Smooth muscle cell (in vitro differentiated cells): ENCODE measurements around the gene SMIM10L2A. TPM values are rescaled to one million over a fixed set of nuclear protein-coding genes. Genes with fewer than 3 reads are reported as not detected.

Experiments
- DNase-seq: peaks from one replicate; lab custom pipeline; 2025; ENCODE audit not compliant: unreplicated experiment; lab: John Stamatoyannopoulos, UW
- H2AFZ ChIP-seq: fragments of 200-600 bp; sonication (generic); 2 replicates; pipeline ENCODE4 v1.6.0; 2016; ENCODE audit warnings: antibody characterized with exemption, low read depth, mild to moderate bottlenecking
- H3F3A ChIP-seq: fragments of 200-600 bp; sonication (generic); 2 replicates; pipeline ENCODE4 v1.6.0; 2017; ENCODE audit warnings: antibody characterized with exemption, low read depth
- H3K27ac ChIP-seq: fragments of 200-600 bp; sonication (generic); 2 replicates; pipeline ENCODE4 v1.5.1; 2016; ENCODE audit warnings: low read depth, mild to moderate bottlenecking
- H3K27me3 ChIP-seq: fragments of 200-600 bp; sonication (generic); 2 replicates; pipeline ENCODE4 v1.6.1; 2016; ENCODE audit warnings: low read depth, mild to moderate bottlenecking
- H3K36me3 ChIP-seq: fragments of 200-600 bp; sonication (generic); 2 replicates; pipeline ENCODE4 v1.5.1; 2016; ENCODE audit warnings: low read depth
- H3K4me1 ChIP-seq: fragments of 200-600 bp; sonication (generic); 2 replicates; pipeline ENCODE4 v1.5.1; 2016; ENCODE audit warnings: low read depth
- H3K4me2 ChIP-seq: fragments of 200-600 bp; sonication (generic); 2 replicates; pipeline ENCODE4 v1.6.0; 2016; ENCODE audit warnings: mild to moderate bottlenecking
- H3K4me3 ChIP-seq: fragments of 200-600 bp; sonication (generic); 2 replicates; pipeline ENCODE4 v1.5.1; 2016; ENCODE audit warnings: mild to moderate bottlenecking
- H3K79me2 ChIP-seq: fragments of 200-600 bp; sonication (generic); 2 replicates; pipeline ENCODE4 v1.6.0; 2016; ENCODE audit warnings: low read depth, mild to moderate bottlenecking
- H3K9ac ChIP-seq: fragments of 200-600 bp; sonication (generic); 2 replicates; pipeline ENCODE4 v1.6.0; 2016; ENCODE audit warnings: low read depth
- H3K9me3 ChIP-seq: fragments of 200-600 bp; sonication (generic); replicated peaks from 2 replicates; pipeline ENCODE4 v1.5.1; 2016; ENCODE audit warnings: low read depth
- H4K20me1 ChIP-seq: fragments of 200-600 bp; sonication (generic); 2 replicates; pipeline ENCODE4 v1.6.0; 2016; ENCODE audit warnings: low read depth
- WGBS: methylation state at CpG from one replicate; pipeline ENCODE4 v1.1.7; 2016; ENCODE audit warnings: low lambda C conversion rate; 5-methylcytosine and 5-hydroxymethylcytosine counted together
- polyA plus RNA-seq: library from polyadenylated mRNA; unstranded; fragments of >200 nt; fragmentation: Nextera tagmentation; extraction: Ambion mirVana; gene quantifications from 2 replicates; pipeline ENCODE4 v1.2.1, GENCODE V29; 2016
- total RNA-seq: library from RNA; depleted of rRNA; stranded (reverse); fragments of >200 nt; gene quantifications from 2 replicates; pipeline ENCODE4 v1.2.3, GENCODE V29; 2014
- TF ChIP-seq, protein P1 (sequence below): fragments of 200-600 bp; sonication (generic); IDR thresholded peaks from 2 replicates; pipeline ENCODE4 v1.5.1; 2017; ENCODE audit warnings: borderline replicate concordance, mild to moderate bottlenecking, antibody characterized with exemption; ENCODE audit not compliant: insufficient read depth, poor library complexity, severe bottlenecking

The SMIM10L2A gene
- total and polyA plus RNA-seq, 2 experiments from 2014 or later = 0.45 to 1.6 TPM

DNA sequence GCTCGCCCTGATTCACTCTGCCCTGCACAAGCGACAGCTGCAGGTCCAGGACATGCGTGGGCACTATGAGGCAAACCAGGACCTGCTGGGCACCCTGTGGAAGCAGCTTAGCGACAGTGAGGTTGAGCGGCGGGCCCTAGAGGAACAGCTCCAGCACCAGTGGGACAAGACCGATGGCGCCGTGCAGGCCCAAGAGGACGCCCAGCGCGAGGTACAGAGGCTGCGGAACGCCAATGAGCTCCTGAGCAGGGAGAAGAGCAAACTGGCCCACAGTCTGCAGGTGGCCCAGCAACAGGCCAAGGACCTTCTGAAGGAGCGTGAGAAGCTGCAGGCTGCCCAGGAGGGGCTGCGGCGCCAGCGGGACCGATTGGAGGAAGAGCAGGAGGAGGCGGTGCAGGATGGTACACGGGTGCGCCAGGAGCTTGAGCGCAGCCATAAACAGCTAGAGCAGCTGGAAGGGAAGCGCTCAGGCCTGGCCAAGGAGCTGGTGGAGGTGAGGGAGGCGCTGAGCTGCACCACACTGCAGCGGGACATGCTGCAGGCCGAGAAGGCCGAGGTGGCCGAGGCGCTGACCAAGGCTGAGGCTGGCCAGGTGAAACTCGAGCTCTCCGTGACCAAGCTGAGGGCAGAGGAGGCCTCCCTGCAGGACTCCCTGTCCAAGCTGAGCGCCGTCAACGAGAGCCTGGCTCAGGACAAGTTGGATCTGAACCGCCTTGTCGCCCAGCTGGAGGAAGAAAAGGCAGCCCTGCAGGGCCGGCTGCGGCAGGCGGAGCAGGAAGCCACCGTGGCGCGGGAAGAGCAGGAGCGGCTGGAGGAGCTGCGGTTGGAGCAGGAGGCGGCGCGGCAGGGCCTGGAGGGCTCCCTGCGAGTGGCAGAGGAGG lies 12.8 kb downstream of the SMIM10L2A start:
- H3K27me3 ChIP-seq = no peaks in the 10 kb centered on the region
- WGBS = 92% methylated on average over 49 of the region's 49 CpGs
- H3K36me3 ChIP-seq = no peaks in the 10 kb centered on the region
- H3K4me2 ChIP-seq = no peak overlapping the region
- no peak overlapping the region for H3K9ac ChIP-seq
- TF ChIP-seq, protein P1, sequence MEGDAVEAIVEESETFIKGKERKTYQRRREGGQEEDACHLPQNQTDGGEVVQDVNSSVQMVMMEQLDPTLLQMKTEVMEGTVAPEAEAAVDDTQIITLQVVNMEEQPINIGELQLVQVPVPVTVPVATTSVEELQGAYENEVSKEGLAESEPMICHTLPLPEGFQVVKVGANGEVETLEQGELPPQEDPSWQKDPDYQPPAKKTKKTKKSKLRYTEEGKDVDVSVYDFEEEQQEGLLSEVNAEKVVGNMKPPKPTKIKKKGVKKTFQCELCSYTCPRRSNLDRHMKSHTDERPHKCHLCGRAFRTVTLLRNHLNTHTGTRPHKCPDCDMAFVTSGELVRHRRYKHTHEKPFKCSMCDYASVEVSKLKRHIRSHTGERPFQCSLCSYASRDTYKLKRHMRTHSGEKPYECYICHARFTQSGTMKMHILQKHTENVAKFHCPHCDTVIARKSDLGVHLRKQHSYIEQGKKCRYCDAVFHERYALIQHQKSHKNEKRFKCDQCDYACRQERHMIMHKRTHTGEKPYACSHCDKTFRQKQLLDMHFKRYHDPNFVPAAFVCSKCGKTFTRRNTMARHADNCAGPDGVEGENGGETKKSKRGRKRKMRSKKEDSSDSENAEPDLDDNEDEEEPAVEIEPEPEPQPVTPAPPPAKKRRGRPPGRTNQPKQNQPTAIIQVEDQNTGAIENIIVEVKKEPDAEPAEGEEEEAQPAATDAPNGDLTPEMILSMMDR = no peak
- H3F3A ChIP-seq = no peaks in the 10 kb centered on the region
- no peak overlapping the region for H3K27ac ChIP-seq
- no peaks in the 10 kb centered on the region for H3K79me2 ChIP-seq
- no peaks in the 10 kb centered on the region for H3K9me3 ChIP-seq
- H2AFZ ChIP-seq = no peak overlapping the region
- DNase-seq = no peak
- no peak overlapping the region for H3K4me3 ChIP-seq
- H3K4me1 ChIP-seq = no peaks in the 10 kb centered on the region
- H4K20me1 ChIP-seq = no peaks in the 10 kb centered on the region

DNA sequence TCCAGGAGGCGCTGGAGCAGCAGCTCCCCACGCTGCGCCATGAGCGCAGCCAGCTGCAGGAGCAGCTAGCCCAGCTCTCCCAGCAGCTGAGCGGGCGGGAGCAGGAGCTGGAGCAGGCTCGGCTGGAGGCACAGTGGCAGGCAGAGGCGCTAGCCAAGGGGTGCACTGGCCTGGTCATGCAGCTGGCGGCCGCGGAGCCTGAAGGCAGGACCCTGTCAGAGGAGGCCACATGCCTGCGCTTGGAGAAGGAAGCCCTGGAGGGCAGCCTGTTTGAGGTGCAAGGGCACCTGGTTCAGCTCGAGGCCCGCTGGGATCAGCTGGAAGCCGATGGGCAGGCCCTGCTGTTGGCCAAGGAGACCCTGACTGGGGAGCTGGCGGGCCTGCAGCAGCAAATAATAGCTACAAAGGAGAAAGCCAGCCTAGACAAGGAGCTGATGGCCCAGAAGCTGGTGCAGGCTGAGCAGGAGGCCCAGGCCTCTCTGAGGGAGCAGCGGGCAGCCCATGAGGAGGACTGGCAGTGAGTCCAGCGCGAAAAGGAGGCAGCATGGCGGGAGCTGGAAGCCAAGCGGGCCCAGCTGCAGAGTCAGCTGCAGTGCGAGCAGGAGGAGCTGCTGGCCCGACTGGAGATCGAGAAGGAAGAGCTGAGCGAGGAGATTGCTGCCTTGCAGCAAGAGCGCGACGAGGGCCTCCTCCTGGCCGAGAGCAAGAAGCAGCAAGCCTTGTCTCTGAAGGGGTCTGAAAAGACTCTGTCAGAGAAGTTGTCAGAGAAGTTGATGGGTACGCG lies 13.6 kb downstream of the SMIM10L2A start:
- 88% methylated on average over 31 of the region's 31 CpGs for WGBS
- no peak overlapping the region for H2AFZ ChIP-seq
- H3K9me3 ChIP-seq = no peaks in the 10 kb centered on the region
- H3F3A ChIP-seq = no peaks in the 10 kb centered on the region
- TF ChIP-seq, protein P1 = no peak
- no peak overlapping the region for H3K4me3 ChIP-seq
- no peak for DNase-seq
- no peaks in the 10 kb centered on the region for H3K36me3 ChIP-seq
- H3K27ac ChIP-seq = no peak overlapping the region
- no peaks in the 10 kb centered on the region for H4K20me1 ChIP-seq
- no peaks in the 10 kb centered on the region for H3K27me3 ChIP-seq
- H3K9ac ChIP-seq = no peak overlapping the region
- H3K4me2 ChIP-seq = no peak overlapping the region
- no peaks in the 10 kb centered on the region for H3K4me1 ChIP-seq
- no peaks in the 10 kb centered on the region for H3K79me2 ChIP-seq

DNA sequence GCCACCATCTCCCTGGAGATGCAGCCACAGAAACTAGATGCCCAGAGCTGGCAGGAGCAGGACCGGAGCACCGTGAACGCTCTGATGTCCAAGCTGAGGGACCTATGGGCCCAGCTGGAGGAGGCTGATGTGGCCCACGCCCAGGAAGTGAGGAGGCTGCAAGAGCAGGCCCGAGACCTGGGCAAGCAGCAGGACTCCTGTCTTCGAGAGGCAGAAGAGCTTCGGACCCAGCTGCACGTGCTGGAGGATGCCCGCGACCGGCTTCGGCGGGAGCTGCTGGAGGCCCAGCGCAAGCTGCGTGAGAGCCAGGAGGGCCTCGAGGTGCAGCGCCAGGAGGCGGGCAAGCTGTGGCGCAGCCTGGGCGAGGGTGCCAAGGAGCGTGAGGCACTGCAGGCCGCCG lies 14.2 kb downstream of the SMIM10L2A start:
- no peak for DNase-seq
- Histone ChIP-seq H2AFZ (no peak overlapping the region), H3K4me3 (no peak overlapping the region)

More for the DNA sequence above, 14.2 kb downstream of the SMIM10L2A start:
- Histone ChIP-seq H4K20me1 (no peaks in the 10 kb centered on the region), H3K4me1 (no peaks in the 10 kb centered on the region), H3K9ac (no peak overlapping the region), H3K4me2 (no peak overlapping the region), H3K27ac (no peak overlapping the region), H3K9me3 (no peaks in the 10 kb centered on the region), H3K36me3 (no peaks in the 10 kb centered on the region), H3K27me3 (no peaks in the 10 kb centered on the region), H3F3A (no peaks in the 10 kb centered on the region), H3K79me2 (no peaks in the 10 kb centered on the region)
- 93% methylated on average over 23 of the region's 23 CpGs for WGBS
- TF ChIP-seq, protein P1 = no peak
